ENCODE data around the gene PURA. TPM values are rescaled to one million over a fixed set of nuclear protein-coding genes. Genes with fewer than 3 reads are reported as not detected.

The PURA gene
- total and polyA plus RNA-seq, 2 of the 13 experiments (the other 11 are each of a cell fraction or from before 2014, with no cell fraction given), result 2.0 to 5.0 TPM

- TF ChIP-seq TFDP2 (CRISPR knock-in tag; IDR thresholded peaks at IDR 0.05) (peak; percentile 65), GZF1 (CRISPR knock-in tag; IDR thresholded peaks at IDR 0.05) (no peak), ZNF484 (CRISPR knock-in tag; IDR thresholded peaks at IDR 0.05; ENCODE audit: borderline replicate concordance, low read depth) (no peak), ARID5B (CRISPR knock-in tag; IDR thresholded peaks at IDR 0.05) (peak; percentile 42; the same call in 1 of the 2 replicates), ATAD3A (CRISPR knock-in tag; IDR thresholded peaks at IDR 0.05) (no peak), ETS1 (CRISPR knock-in tag; IDR thresholded peaks at IDR 0.05) (no peak), NR2C2 (CRISPR knock-in tag; IDR thresholded peaks at IDR 0.05; ENCODE audit: borderline replicate concordance) (peak; percentile 40; the same call in 1 of the 2 replicates), ZNF614 (CRISPR knock-in tag; IDR thresholded peaks at IDR 0.05; ENCODE audit: borderline replicate concordance) (no peak), GPN1 (CRISPR knock-in tag; IDR thresholded peaks at IDR 0.05; ENCODE audit: borderline replicate concordance) (no peak), ZNF709 (CRISPR knock-in tag; IDR thresholded peaks at IDR 0.05) (peak; percentile 20; the same call in 1 of the 2 replicates), TEAD3 (CRISPR knock-in tag; optimal IDR thresholded peaks at IDR 0.05; ENCODE audit: borderline replicate concordance) (no peak), BHLHE40 (IDR thresholded peaks at IDR 0.05; ENCODE audit: low read length) (peak; percentile 93), ZNF562 (CRISPR knock-in tag; IDR thresholded peaks at IDR 0.05; ENCODE audit: borderline replicate concordance) (no peak), ZBTB3 (CRISPR knock-in tag; IDR thresholded peaks at IDR 0.05; ENCODE audit: borderline replicate concordance, low read depth) (no peak), NR0B2 (CRISPR knock-in tag; IDR thresholded peaks at IDR 0.05) (peak; percentile 27; the same call in 1 of the 2 replicates), JUND (CRISPR knock-in tag; IDR thresholded peaks at IDR 0.05) (0 out of 2 replicates have a peak, but pooled peaks have one; percentile 21), ZNF790 (CRISPR knock-in tag; IDR thresholded peaks at IDR 0.05; ENCODE audit: borderline replicate concordance) (no peak)
- TF ChIP-seq, protein P1, sequence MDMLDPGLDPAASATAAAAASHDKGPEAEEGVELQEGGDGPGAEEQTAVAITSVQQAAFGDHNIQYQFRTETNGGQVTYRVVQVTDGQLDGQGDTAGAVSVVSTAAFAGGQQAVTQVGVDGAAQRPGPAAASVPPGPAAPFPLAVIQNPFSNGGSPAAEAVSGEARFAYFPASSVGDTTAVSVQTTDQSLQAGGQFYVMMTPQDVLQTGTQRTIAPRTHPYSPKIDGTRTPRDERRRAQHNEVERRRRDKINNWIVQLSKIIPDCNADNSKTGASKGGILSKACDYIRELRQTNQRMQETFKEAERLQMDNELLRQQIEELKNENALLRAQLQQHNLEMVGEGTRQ (IDR thresholded peaks at IDR 0.05; ENCODE audit: low read depth, low read length), result no peak
- TF ChIP-seq, protein P1 (CRISPR knock-in tag; IDR thresholded peaks at IDR 0.05; ENCODE audit: borderline replicate concordance), result peak; percentile 45
Observed at GRCh38 chr5:140113699-140114263, at the start of gene PURA (continued).
